Measurements from ENCODE around the gene OR4D5.

Gene OR4D5

DNA sequence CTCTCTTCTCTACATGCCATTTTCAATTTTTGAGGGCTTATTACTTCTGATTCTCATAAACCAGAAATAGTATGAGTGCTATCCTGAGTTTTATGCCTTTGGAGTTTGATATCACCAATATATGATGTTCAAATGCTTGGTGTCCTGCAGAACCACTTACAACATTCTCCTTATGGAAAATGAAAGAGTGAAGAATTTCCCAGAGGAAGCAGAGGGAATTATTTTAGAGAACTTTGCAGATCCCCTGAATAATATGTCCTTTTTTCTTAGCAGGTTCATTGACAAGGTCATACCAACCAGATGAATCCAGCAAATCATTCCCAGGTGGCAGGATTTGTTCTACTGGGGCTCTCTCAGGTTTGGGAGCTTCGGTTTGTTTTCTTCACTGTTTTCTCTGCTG is at the start of gene OR4D5:
Gene OR4D5, plus strand, starts transcription at position 301 of the 400 bp plus-strand sequence. Its CDS starts 0 bp downstream, at position 301.
- DNase-seq: no peak

DNA sequence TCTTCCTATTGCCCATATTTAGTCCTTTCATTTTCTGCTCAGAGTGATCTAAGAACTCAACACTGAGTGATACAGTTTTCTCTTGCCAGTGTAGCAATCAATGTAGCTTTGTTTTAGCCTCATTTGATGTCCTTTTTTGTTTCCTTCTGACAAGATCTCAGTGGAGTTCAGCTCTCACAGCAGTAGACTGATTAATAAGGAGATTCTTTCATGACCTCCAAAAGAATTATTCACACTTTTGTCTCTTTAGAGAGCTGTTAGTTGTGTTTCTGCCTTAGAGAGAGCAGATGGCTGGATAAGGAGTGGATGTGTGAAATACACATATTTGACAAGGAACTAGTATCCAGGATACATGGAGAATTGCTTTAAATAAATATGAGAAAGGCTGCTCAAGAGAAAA is 47.4 kb upstream of the OR4D5 start:
- no peak for DNase-seq

DNA sequence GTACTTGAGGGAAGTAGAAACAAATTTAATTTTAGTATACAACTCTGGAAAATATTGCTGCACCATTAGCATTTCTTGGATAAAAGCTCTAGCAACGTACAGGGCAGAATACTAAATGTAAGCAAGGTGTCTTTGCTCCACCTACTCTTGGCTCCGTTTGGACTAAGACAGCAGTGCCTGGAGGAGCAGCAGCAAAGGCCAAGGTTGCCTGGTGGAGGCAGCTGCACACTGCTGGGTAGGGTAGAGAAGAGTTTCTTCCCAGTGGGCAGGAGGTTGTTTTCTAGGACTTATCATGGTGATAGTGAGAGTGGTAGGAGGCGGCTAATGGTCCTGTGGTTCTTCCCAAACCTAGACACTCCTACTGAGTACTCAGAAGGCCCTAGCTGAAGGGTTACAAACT is 39.6 kb upstream of the OR4D5 start:
- no peak for DNase-seq

DNA sequence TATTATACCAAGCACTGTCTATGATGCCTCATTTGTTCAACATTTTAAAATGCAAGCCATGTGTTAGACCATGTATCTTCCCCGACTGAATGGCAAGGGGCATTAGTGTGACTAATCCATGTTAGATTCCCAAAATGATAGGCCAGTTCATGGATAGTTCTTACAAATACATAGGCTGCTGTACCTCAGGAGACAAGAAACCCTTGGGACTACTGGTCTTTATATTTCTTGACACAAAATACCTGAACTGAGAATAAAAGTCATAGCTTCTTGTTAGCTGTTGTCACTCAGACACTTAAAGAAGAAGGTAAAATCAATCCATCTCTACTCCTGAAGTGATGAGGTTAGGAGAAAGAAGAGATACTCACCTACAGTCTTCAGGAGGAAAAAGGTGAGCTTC is 37.5 kb upstream of the OR4D5 start, which contains the start of gene OR8D4:
Gene OR8D4, plus strand, starts transcription at position 301 of the 400 bp plus-strand sequence. CDS start 4,265 bp downstream, outside the sequence.
- DNase-seq: no peak

DNA sequence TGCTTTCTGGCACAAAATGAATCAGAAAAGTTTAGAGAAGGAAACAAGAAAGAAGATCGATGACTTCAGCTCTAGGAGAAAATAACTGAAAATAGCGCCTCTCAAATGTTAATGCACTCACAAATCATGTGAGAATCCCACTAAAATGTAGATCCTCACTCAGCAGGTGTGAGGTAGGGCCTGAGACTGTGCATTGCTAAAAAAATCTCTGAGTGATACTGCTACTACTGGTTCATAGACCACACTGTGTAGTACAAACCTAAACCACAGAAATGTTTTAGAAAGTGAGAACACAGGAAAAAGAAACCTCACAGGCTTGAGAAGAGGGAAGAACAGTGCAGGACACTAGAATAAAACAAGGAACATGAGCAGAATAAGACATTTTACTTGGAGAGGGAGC is 35.5 kb upstream of the OR4D5 start:
- DNase-seq: no peak

GRCh38 chr11:123904932-123905331 is 34.5 kb upstream of the OR4D5 start:
- no peak for DNase-seq

GRCh38 chr11:123905826-123906225 is 33.6 kb upstream of the OR4D5 start:
- DNase-seq: no peak

DNA sequence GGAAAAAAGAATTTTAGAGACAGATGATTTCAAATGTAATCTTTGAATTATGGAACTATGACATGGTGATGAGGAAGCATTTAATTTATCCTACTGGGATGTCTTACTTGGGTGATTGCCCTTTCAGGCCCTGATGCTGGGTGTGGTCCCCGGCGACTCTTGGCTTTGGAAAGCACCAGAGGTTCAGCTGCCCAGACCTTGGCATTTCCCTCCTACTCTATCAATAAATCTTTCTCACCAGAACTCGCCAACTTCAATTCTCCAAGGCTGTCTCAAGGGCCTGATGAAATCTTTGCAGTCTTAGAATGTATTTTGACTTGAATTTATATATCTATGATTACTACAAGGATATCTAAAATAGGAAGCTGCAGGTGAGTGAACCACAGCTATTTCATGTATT is 18.5 kb upstream of the OR4D5 start:
- DNase-seq: no peak

DNA sequence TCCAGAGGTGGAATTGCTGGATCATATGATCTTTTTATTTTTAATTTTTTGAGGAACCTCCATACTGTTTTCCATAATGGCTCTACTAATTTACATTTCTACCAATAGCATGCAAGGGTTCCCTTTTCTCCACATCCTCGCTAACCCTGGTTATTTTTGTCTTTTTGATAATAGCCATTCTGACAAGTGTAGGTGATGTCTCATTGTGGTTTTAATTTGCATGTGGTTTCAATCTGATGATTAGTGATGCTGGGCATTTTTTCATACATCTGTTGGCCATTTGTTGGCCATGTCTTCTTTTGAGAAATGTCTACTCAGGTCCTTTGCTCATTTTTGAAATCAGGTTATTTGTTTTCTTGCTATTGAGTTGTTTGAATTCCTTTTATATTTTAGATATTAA is 15.4 kb upstream of the OR4D5 start:
- no peak for DNase-seq

DNA sequence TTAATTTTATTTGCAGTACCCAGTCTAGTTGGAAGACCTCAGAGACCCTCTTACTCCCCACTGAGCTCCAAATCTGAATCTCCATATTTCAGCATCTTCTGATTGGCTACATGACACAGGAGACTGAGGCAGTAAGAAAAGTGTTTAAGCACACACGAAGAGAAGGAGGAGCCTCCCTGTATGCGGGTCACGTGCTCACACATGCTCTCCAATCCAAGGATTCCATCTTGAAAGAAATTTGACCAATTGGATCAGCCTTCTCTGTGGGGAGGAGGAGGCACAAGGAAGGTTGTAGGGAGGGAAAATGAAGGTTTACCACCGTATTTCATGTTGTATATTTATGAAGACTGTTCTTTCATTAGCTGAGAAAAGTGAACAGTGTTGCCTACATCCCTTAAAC is 3.0 kb downstream of the OR4D5 start:
- no peak for DNase-seq

GRCh38 chr11:123943738-123944137 is 4.3 kb downstream of the OR4D5 start, which contains the start of gene OR6T1:
OR6T1 (minus strand) TSS chr11:123943838; CDS start chr11:123943838, 0 bp downstream.
- DNase-seq: no peak

DNA sequence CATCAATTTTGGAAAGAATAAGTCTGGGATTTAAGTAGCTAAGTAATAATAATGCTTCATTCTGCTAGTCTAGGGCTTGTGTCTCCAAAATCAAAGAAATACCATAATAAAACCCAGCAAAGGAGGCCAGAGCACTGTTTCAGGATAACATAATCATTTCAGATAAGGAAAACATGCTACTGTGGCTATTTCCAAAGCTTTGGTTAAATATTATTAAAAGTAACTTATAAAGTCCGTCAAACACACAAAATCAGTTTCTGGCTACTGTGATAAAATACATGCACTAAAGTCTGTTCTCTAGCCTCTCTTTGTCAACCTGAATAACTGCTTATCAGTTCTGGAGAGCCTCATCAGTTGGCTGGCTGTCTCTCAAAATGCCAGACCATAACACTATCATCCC is 5.7 kb downstream of the OR4D5 start:
- DNase-seq: no peak

- DNase-seq: no peak
Observed at GRCh38 chr11:123956752-123957151, 17.3 kb downstream of the OR4D5 start.

- no peak for DNase-seq
Observed at GRCh38 chr11:123973816-123974215, 34.4 kb downstream of the OR4D5 start.

- DNase-seq: no peak
Observed at GRCh38 chr11:123976770-123977560, 37.5 kb downstream of the OR4D5 start.

DNA sequence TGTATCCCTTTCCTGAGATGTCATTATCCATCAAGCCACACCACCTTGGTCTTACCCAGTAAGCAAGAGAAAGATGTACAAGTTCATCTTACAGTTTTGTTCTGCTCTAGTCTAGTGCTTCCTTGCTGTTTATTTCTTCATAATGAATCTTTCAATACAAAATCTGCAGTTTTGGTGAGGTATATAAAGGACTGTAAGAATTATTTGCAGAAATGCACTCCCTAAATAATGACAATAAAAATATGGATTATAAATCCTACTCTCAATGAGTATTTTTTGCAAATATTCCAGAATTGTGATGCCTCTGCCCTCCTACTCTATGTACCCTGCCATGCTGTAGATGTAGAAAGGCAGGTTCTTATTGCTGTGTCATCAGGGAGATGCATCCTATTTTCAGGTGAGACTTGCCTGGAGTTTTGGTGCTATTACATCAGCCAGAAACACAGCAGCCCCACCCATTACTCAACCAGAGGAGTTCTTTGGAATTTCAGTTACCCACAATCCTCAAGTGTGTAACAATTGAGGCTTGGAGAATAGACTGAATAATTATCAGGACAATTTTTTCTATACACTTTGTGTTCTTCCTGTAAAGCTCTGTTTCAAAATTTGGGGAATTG is 38.4 kb downstream of the OR4D5 start, which contains the start of gene OR10S1:
Gene OR10S1, minus strand, starts transcription at position 51 of the 617 bp plus-strand sequence. CDS start 117 bp downstream, outside the sequence.
- no peak for DNase-seq

GRCh38 chr11:123979311-123979710 is 39.9 kb downstream of the OR4D5 start:
- DNase-seq: no peak
